ENCODE results near the gene SLC24A4.

SLC24A4 gene

GRCh38 chr14:92542766-92543554, 220.0 kb downstream of the SLC24A4 start:
- Histone ChIP-seq H3K4me1 (ENCODE audit: control insufficient read depth in 2 of 2, insufficient read depth in 1 of 2, low read depth in 1 of 2, low read length in 2 of 2) (peaks cover 1 to 6% of the 10 kb centered on the region in 2 donors), H3K36me3 (replicated peaks in 1 of 2; ENCODE audit: control insufficient read depth in 2 of 2, insufficient read depth in 2 of 2, low read length in 2 of 2) (no peaks in the 10 kb centered on the region), H3K4me2 (ENCODE audit: insufficient read depth, low read length, poor library complexity, severe bottlenecking) (no peak overlapping the region), H3K27me3 (ENCODE audit: control insufficient read depth in 3 of 3, insufficient read depth in 3 of 3, low read depth in 1 of 3, low read length in 3 of 3) (no peaks in the 10 kb centered on the region), H2BK120ac (ENCODE audit: low read depth, low read length) (no peak overlapping the region), H2BK15ac (ENCODE audit: low read length) (no peak overlapping the region), H2AFZ (ENCODE audit: low read length) (no peak overlapping the region), H3K4ac (ENCODE audit: low read length) (no peak overlapping the region), H2AK5ac (ENCODE audit: low read depth, low read length) (no peak overlapping the region), H3K18ac (ENCODE audit: low read length) (no peak overlapping the region), H3K27ac (replicated peaks; ENCODE audit: low read length) (no peak overlapping the region), H3K9me3 (replicated peaks in 1 of 2; ENCODE audit: control insufficient read depth in 2 of 2, insufficient read depth in 1 of 2, low read depth in 1 of 2, low read length in 2 of 2) (peaks cover 0 to 10% of the 10 kb centered on the region in 2 donors), H2BK5ac (ENCODE audit: low read length) (no peak overlapping the region), H3K4me3 (ENCODE audit: low read length in 2 of 2) (no peak overlapping the region), H2BK12ac (ENCODE audit: low read length) (no peak overlapping the region), H3K14ac (ENCODE audit: low read length) (no peak overlapping the region), H4K8ac (ENCODE audit: low read depth, low read length) (no peak overlapping the region), H4K91ac (ENCODE audit: low read depth, low read length, poor library complexity) (no peak overlapping the region), H3K9ac (ENCODE audit: low read depth, low read length, poor library complexity) (no peak overlapping the region), H3K23ac (ENCODE audit: low read depth, low read length, poor library complexity) (no peak overlapping the region), H3K79me1 (ENCODE audit: low read depth, low read length) (no peaks in the 10 kb centered on the region)
- no peak for DNase-seq (ENCODE audit: low spot score)
- WGBS, 2 donors (ENCODE audit: extremely low coverage in 2 of 2, insufficient read length in 2 of 2, insufficient replicate concordance in 1 of 2) = no CpG with 5 or more reads among the region's 8 CpGs

- no peak overlapping the region for H3K27ac ChIP-seq (replicated peaks; ENCODE audit: low read length)
- no peak overlapping the region for H3K4me3 ChIP-seq (ENCODE audit: low read length in 2 of 2)
- no peak overlapping the region for H2BK12ac ChIP-seq (ENCODE audit: low read length)
- no peak overlapping the region for H3K23ac ChIP-seq (ENCODE audit: low read depth, low read length, poor library complexity)
- H3K79me1 ChIP-seq (ENCODE audit: low read depth, low read length) = no peaks in the 10 kb centered on the region
- H2BK120ac ChIP-seq (ENCODE audit: low read depth, low read length) = no peak overlapping the region
- no peak overlapping the region for H2BK15ac ChIP-seq (ENCODE audit: low read length)
- no peak overlapping the region for H3K4ac ChIP-seq (ENCODE audit: low read length)
- peaks cover 0 to 10% of the 10 kb centered on the region in 2 donors for H3K9me3 ChIP-seq (replicated peaks in 1 of 2; ENCODE audit: control insufficient read depth in 2 of 2, insufficient read depth in 1 of 2, low read depth in 1 of 2, low read length in 2 of 2)
- H3K36me3 ChIP-seq (replicated peaks in 1 of 2; ENCODE audit: control insufficient read depth in 2 of 2, insufficient read depth in 2 of 2, low read length in 2 of 2) = no peaks in the 10 kb centered on the region
- WGBS, 2 donors (ENCODE audit: extremely low coverage in 2 of 2, insufficient read length in 2 of 2, insufficient replicate concordance in 1 of 2) = no CpG with 5 or more reads among the region's 6 CpGs
- no peak for DNase-seq (ENCODE audit: low spot score)
- H4K91ac ChIP-seq (ENCODE audit: low read depth, low read length, poor library complexity) = no peak overlapping the region
- H3K4me2 ChIP-seq (ENCODE audit: insufficient read depth, low read length, poor library complexity, severe bottlenecking) = no peak overlapping the region
- no peak overlapping the region for H3K14ac ChIP-seq (ENCODE audit: low read length)
- H4K8ac ChIP-seq (ENCODE audit: low read depth, low read length) = no peak overlapping the region
- no peaks in the 10 kb centered on the region for H3K27me3 ChIP-seq (ENCODE audit: control insufficient read depth in 3 of 3, insufficient read depth in 3 of 3, low read depth in 1 of 3, low read length in 3 of 3)
- H2BK5ac ChIP-seq (ENCODE audit: low read length) = no peak overlapping the region
- no peak overlapping the region for H2AK5ac ChIP-seq (ENCODE audit: low read depth, low read length)
- H2AFZ ChIP-seq (ENCODE audit: low read length) = no peak overlapping the region
- H3K9ac ChIP-seq (ENCODE audit: low read depth, low read length, poor library complexity) = no peak overlapping the region
- no peak overlapping the region for H3K18ac ChIP-seq (ENCODE audit: low read length)
- peaks cover 0 to 3% of the 10 kb centered on the region in 2 donors for H3K4me1 ChIP-seq (ENCODE audit: control insufficient read depth in 2 of 2, insufficient read depth in 1 of 2, low read depth in 1 of 2, low read length in 2 of 2)
These were observed 221.2 kb downstream of the SLC24A4 start for GRCh38 chr14:92544051-92544720.

- no peak overlapping the region for H2AFZ ChIP-seq (ENCODE audit: low read length)
- no CpG with 5 or more reads among the region's 7 CpGs for WGBS, 2 donors (ENCODE audit: extremely low coverage in 2 of 2, insufficient read length in 2 of 2, insufficient replicate concordance in 1 of 2)
These were observed 223.5 kb downstream of the SLC24A4 start for GRCh38 chr14:92546347-92547053.

More at GRCh38 chr14:92546347-92547053, 223.5 kb downstream of the SLC24A4 start:
- DNase-seq (ENCODE audit: low spot score) = no peak
- Histone ChIP-seq H3K4me2 (ENCODE audit: insufficient read depth, low read length, poor library complexity, severe bottlenecking) (no peak overlapping the region), H3K4me3 (ENCODE audit: low read length in 2 of 2) (no peak overlapping the region), H3K18ac (ENCODE audit: low read length) (no peak overlapping the region), H3K9ac (ENCODE audit: low read depth, low read length, poor library complexity) (no peak overlapping the region), H2BK120ac (ENCODE audit: low read depth, low read length) (no peak overlapping the region), H3K9me3 (replicated peaks in 1 of 2; ENCODE audit: control insufficient read depth in 2 of 2, insufficient read depth in 1 of 2, low read depth in 1 of 2, low read length in 2 of 2) (no peaks in the 10 kb centered on the region), H4K91ac (ENCODE audit: low read depth, low read length, poor library complexity) (no peak overlapping the region), H3K4me1 (ENCODE audit: control insufficient read depth in 2 of 2, insufficient read depth in 1 of 2, low read depth in 1 of 2, low read length in 2 of 2) (no peaks in the 10 kb centered on the region), H3K79me1 (ENCODE audit: low read depth, low read length) (no peaks in the 10 kb centered on the region), H2AK5ac (ENCODE audit: low read depth, low read length) (no peak overlapping the region), H3K27me3 (ENCODE audit: control insufficient read depth in 3 of 3, insufficient read depth in 3 of 3, low read depth in 1 of 3, low read length in 3 of 3) (no peaks in the 10 kb centered on the region), H3K14ac (ENCODE audit: low read length) (no peak overlapping the region), H2BK5ac (ENCODE audit: low read length) (no peak overlapping the region), H3K4ac (ENCODE audit: low read length) (no peak overlapping the region), H3K36me3 (replicated peaks in 1 of 2; ENCODE audit: control insufficient read depth in 2 of 2, insufficient read depth in 2 of 2, low read length in 2 of 2) (no peaks in the 10 kb centered on the region), H2BK12ac (ENCODE audit: low read length) (no peak overlapping the region), H3K27ac (replicated peaks; ENCODE audit: low read length) (no peak overlapping the region), H3K23ac (ENCODE audit: low read depth, low read length, poor library complexity) (no peak overlapping the region), H2BK15ac (ENCODE audit: low read length) (no peak overlapping the region), H4K8ac (ENCODE audit: low read depth, low read length) (no peak overlapping the region)
